MM.1S (cell line): ENCODE data around the gene CYGB.

ENCODE experiments used
- DNase-seq: peaks from one replicate; pipeline ENCODE4 v3.0.0-alpha.2; 2015
- H2AFZ ChIP-seq: fragments of 300-600 bp; sonication (generic); 2 replicates; pipeline ENCODE4 v1.6.0; 2016; ENCODE audit warnings: antibody characterized with exemption, low read length
- H3F3A ChIP-seq: fragments of 300-600 bp; sonication (generic); 2 replicates; pipeline ENCODE4 v1.6.1; 2016; ENCODE audit warnings: mild to moderate bottlenecking, antibody characterized with exemption, low read length, moderate library complexity, mixed read lengths; ENCODE audit not compliant: insufficient read depth
- H3K27ac ChIP-seq: fragments of 300-600 bp; sonication (generic); 2 replicates; pipeline ENCODE4 v1.5.1; 2016; ENCODE audit warnings: mild to moderate bottlenecking, low read length
- H3K27me3 ChIP-seq: fragments of 300-600 bp; sonication (generic); replicated peaks from 2 replicates; pipeline ENCODE4 v1.6.0; 2016; ENCODE audit warnings: low read length; ENCODE audit not compliant: insufficient read depth
- H3K36me3 ChIP-seq: fragments of 300-600 bp; sonication (generic); replicated peaks from 2 replicates; pipeline ENCODE4 v1.6.1; 2016; ENCODE audit warnings: mild to moderate bottlenecking, low read length, mixed read lengths; ENCODE audit not compliant: insufficient read depth
- H3K4me1 ChIP-seq: fragments of 300-600 bp; sonication (generic); 2 replicates; pipeline ENCODE4 v1.6.1; 2016; ENCODE audit warnings: low read length, mixed read lengths
- H3K4me2 ChIP-seq: fragments of 300-600 bp; sonication (generic); 2 replicates; pipeline ENCODE4 v1.6.0; 2016; ENCODE audit warnings: low read depth, low read length
- H3K4me3 ChIP-seq: fragments of 300-600 bp; sonication (generic); 2 replicates; pipeline ENCODE4 v1.5.1; 2016; ENCODE audit warnings: low read length, mixed read lengths
- H3K79me2 ChIP-seq: fragments of 300-600 bp; sonication (generic); 2 replicates; pipeline ENCODE4 v1.6.1; 2016; ENCODE audit warnings: mixed run types, low read length, mixed read lengths
- H3K9ac ChIP-seq: fragments of 300-600 bp; sonication (generic); 2 replicates; pipeline ENCODE4 v1.6.1; 2016; ENCODE audit warnings: low read length, mixed read lengths
- H3K9me2 ChIP-seq: fragments of 300-600 bp; sonication (generic); replicated peaks from 2 replicates; pipeline ENCODE4 v1.6.1; 2016; ENCODE audit warnings: mild to moderate bottlenecking, low read length, mixed read lengths; ENCODE audit not compliant: insufficient read depth
- H3K9me3 ChIP-seq: fragments of 300-600 bp; sonication (generic); replicated peaks from 2 replicates; pipeline ENCODE4 v1.6.1; 2016; ENCODE audit warnings: mild to moderate bottlenecking, low read length, mixed read lengths; ENCODE audit not compliant: insufficient read depth
- H4K20me1 ChIP-seq: fragments of 300-600 bp; sonication (generic); 2 replicates; pipeline ENCODE4 v1.6.1; 2016; ENCODE audit warnings: mild to moderate bottlenecking, low read length, moderate library complexity, mixed read lengths; ENCODE audit not compliant: insufficient read depth
- CTCF ChIP-seq: fragments of 300-600 bp; sonication (generic); IDR thresholded peaks from 2 replicates; pipeline ENCODE4 v1.5.1; 2016; ENCODE audit warnings: antibody characterized with exemption, low read length, mixed read lengths
- EZH2 ChIP-seq: fragments of 300-600 bp; sonication (generic); optimal IDR thresholded peaks from 2 replicates; pipeline ENCODE3; 2017; ENCODE audit warnings: low read depth, mild to moderate bottlenecking, antibody characterized with exemption, low read length, mixed read lengths
- EZH2phosphoT487 ChIP-seq: fragments of 300-600 bp; sonication (generic); IDR thresholded peaks from 2 replicates; pipeline ENCODE4 v1.6.1; 2018; ENCODE audit warnings: antibody characterized with exemption, low read length

Gene CYGB

GRCh38 chr17:76569607-76570279 lies 32.2 kb upstream of the CYGB start:
- no peak for DNase-seq
- H3K4me1 ChIP-seq, result no peaks in the 10 kb centered on the region
- H3K9me2 ChIP-seq, result no peaks in the 10 kb centered on the region
- no peaks in the 10 kb centered on the region for H3K79me2 ChIP-seq
- H4K20me1 ChIP-seq, result peaks cover 9% of the 10 kb centered on the region; the same call in 1 of the 2 replicates
- H3F3A ChIP-seq, result peaks cover 3% of the 10 kb centered on the region; the same call in 1 of the 2 replicates
- no peak overlapping the region for H2AFZ ChIP-seq
- no peak overlapping the region for H3K27ac ChIP-seq
- H3K36me3 ChIP-seq, result peaks cover under 1% of the 10 kb centered on the region; the same call in 1 of the 2 replicates
- no peak overlapping the region for H3K4me2 ChIP-seq
- no peak overlapping the region for H3K4me3 ChIP-seq
- H3K27me3 ChIP-seq, result no peaks in the 10 kb centered on the region
- no peak overlapping the region for H3K9ac ChIP-seq
- TF ChIP-seq EZH2phosphoT487 (no peak), CTCF (no peak), EZH2 (no peak)
- no peaks in the 10 kb centered on the region for H3K9me3 ChIP-seq

GRCh38 chr17:76568811-76569221 lies 31.3 kb upstream of the CYGB start:
- TF ChIP-seq EZH2 (no peak), EZH2phosphoT487 (no peak), CTCF (no peak)
- H3K79me2 ChIP-seq, result no peaks in the 10 kb centered on the region
- no peak overlapping the region for H3K27ac ChIP-seq
- no peaks in the 10 kb centered on the region for H3K4me1 ChIP-seq
- H4K20me1 ChIP-seq, result peaks cover 11% of the 10 kb centered on the region; the same call in 1 of the 2 replicates
- no peak overlapping the region for H3K4me3 ChIP-seq
- peaks cover 3% of the 10 kb centered on the region; the same call in 1 of the 2 replicates for H3K36me3 ChIP-seq
- H3K9me2 ChIP-seq, result no peaks in the 10 kb centered on the region
- no peaks in the 10 kb centered on the region for H3K27me3 ChIP-seq
- H3K4me2 ChIP-seq, result no peak overlapping the region
- no peaks in the 10 kb centered on the region for H3K9me3 ChIP-seq
- DNase-seq, result no peak
- no peak overlapping the region for H2AFZ ChIP-seq
- H3F3A ChIP-seq, result peaks cover 3% of the 10 kb centered on the region; the same call in 1 of the 2 replicates
- H3K9ac ChIP-seq, result no peak overlapping the region

- H3K79me2 ChIP-seq, result peaks cover 2% of the 10 kb centered on the region
- no peak overlapping the region for H3K9ac ChIP-seq
Measured at GRCh38 chr17:76567634-76568432, 30.3 kb upstream of the CYGB start.

More at GRCh38 chr17:76567634-76568432, 30.3 kb upstream of the CYGB start:
- no peak overlapping the region for H2AFZ ChIP-seq
- no peak overlapping the region for H3K4me2 ChIP-seq
- no peak for DNase-seq
- no peaks in the 10 kb centered on the region for H3K9me2 ChIP-seq
- H3K27ac ChIP-seq, result no peak overlapping the region
- H3K36me3 ChIP-seq, result peaks cover 3% of the 10 kb centered on the region; the same call in 1 of the 2 replicates
- peaks cover 14% of the 10 kb centered on the region; the same call in 1 of the 2 replicates for H4K20me1 ChIP-seq
- H3F3A ChIP-seq, result peaks cover 3% of the 10 kb centered on the region; the same call in 1 of the 2 replicates
- H3K4me3 ChIP-seq, result no peak overlapping the region
- no peaks in the 10 kb centered on the region for H3K27me3 ChIP-seq
- H3K4me1 ChIP-seq, result no peaks in the 10 kb centered on the region
- TF ChIP-seq EZH2 (no peak), CTCF (no peak), EZH2phosphoT487 (no peak)
- no peaks in the 10 kb centered on the region for H3K9me3 ChIP-seq
